ENCODE data around the gene EFHD1. TPM values are rescaled to one million over a fixed set of nuclear protein-coding genes. Genes with fewer than 3 reads are reported as not detected.

The EFHD1 gene
- total and polyA plus RNA-seq, 2 of the 13 experiments (the other 11 are each of a cell fraction or from before 2014, with no cell fraction given) = 0.09 TPM; not detected in 1

GRCh38 chr2:232697807-232698110 is 64.4 kb downstream of the EFHD1 start (continued):
- TF ChIP-seq ZNF280B (CRISPR knock-in tag; IDR thresholded peaks at IDR 0.05; ENCODE audit: borderline replicate concordance) (no peak), NFYC (CRISPR knock-in tag; IDR thresholded peaks at IDR 0.05) (no peak), MBD4 (IDR thresholded peaks at IDR 0.05; ENCODE audit: borderline replicate concordance, low read length) (no peak), ARHGAP35 (CRISPR knock-in tag; IDR thresholded peaks at IDR 0.05; ENCODE audit: borderline replicate concordance) (peak; percentile 34; the same call in 1 of the 2 replicates), ZFP1 (CRISPR knock-in tag; IDR thresholded peaks at IDR 0.05) (no peak), DDIT3 (CRISPR knock-in tag; IDR thresholded peaks at IDR 0.05) (no peak), ATF2 (CRISPR knock-in tag; IDR thresholded peaks at IDR 0.05) (peak; percentile 59; the same call in 1 of the 2 replicates), PRMT3 (CRISPR knock-in tag; IDR thresholded peaks at IDR 0.05; ENCODE audit: borderline replicate concordance, low read depth) (no peak), SYNCRIP (IDR thresholded peaks at IDR 0.05; ENCODE audit: insufficient read depth, low read depth, low read length) (no peak), KMT2A (CRISPR knock-in tag; IDR thresholded peaks at IDR 0.05) (no peak; the same call in 1 of the 2 replicates), ZNF567 (CRISPR knock-in tag; IDR thresholded peaks at IDR 0.05; ENCODE audit: borderline replicate concordance) (no peak), ETS1 (CRISPR knock-in tag; IDR thresholded peaks at IDR 0.05) (no peak), ERF (CRISPR knock-in tag; IDR thresholded peaks at IDR 0.05) (no peak; the same call in 1 of the 2 replicates), CHCHD3 (CRISPR knock-in tag; IDR thresholded peaks at IDR 0.05) (no peak), MIER2 (CRISPR knock-in tag; IDR thresholded peaks at IDR 0.05) (no peak), KLF12 (CRISPR knock-in tag; IDR thresholded peaks at IDR 0.05; ENCODE audit: borderline replicate concordance) (no peak)
- TF ChIP-seq, protein P1, sequence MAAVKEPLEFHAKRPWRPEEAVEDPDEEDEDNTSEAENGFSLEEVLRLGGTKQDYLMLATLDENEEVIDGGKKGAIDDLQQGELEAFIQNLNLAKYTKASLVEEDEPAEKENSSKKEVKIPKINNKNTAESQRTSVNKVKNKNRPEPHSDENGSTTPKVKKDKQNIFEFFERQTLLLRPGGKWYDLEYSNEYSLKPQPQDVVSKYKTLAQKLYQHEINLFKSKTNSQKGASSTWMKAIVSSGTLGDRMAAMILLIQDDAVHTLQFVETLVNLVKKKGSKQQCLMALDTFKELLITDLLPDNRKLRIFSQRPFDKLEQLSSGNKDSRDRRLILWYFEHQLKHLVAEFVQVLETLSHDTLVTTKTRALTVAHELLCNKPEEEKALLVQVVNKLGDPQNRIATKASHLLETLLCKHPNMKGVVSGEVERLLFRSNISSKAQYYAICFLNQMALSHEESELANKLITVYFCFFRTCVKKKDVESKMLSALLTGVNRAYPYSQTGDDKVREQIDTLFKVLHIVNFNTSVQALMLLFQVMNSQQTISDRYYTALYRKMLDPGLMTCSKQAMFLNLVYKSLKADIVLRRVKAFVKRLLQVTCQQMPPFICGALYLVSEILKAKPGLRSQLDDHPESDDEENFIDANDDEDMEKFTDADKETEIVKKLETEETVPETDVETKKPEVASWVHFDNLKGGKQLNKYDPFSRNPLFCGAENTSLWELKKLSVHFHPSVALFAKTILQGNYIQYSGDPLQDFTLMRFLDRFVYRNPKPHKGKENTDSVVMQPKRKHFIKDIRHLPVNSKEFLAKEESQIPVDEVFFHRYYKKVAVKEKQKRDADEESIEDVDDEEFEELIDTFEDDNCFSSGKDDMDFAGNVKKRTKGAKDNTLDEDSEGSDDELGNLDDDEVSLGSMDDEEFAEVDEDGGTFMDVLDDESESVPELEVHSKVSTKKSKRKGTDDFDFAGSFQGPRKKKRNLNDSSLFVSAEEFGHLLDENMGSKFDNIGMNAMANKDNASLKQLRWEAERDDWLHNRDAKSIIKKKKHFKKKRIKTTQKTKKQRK (IDR thresholded peaks at IDR 0.05; ENCODE audit: low read length) = no peak
- TF ChIP-seq, protein P2, sequence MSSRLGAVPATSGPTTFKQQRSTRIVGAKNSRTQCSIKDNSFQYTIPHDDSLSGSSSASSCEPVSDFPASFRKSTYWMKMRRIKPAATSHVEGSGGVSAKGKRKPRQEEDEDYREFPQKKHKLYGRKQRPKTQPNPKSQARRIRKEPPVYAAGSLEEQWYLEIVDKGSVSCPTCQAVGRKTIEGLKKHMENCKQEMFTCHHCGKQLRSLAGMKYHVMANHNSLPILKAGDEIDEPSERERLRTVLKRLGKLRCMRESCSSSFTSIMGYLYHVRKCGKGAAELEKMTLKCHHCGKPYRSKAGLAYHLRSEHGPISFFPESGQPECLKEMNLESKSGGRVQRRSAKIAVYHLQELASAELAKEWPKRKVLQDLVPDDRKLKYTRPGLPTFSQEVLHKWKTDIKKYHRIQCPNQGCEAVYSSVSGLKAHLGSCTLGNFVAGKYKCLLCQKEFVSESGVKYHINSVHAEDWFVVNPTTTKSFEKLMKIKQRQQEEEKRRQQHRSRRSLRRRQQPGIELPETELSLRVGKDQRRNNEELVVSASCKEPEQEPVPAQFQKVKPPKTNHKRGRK (CRISPR knock-in tag; IDR thresholded peaks at IDR 0.05) = no peak
- TF ChIP-seq, protein P3, sequence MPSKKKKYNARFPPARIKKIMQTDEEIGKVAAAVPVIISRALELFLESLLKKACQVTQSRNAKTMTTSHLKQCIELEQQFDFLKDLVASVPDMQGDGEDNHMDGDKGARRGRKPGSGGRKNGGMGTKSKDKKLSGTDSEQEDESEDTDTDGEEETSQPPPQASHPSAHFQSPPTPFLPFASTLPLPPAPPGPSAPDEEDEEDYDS (CRISPR knock-in tag; IDR thresholded peaks at IDR 0.05) = no peak

Measured in HepG2 (cell line).